ENCODE data around the gene KIAA1671. TPM values are rescaled to one million over a fixed set of nuclear protein-coding genes. Genes with fewer than 3 reads are reported as not detected.

The KIAA1671 gene
- total and polyA plus RNA-seq, 9 of the 15 experiments (the other 6 are each of a cell fraction or from before 2014, with no cell fraction given) = under 0.01 to 0.11 (median 0.02) TPM; not detected in 5

DNA sequence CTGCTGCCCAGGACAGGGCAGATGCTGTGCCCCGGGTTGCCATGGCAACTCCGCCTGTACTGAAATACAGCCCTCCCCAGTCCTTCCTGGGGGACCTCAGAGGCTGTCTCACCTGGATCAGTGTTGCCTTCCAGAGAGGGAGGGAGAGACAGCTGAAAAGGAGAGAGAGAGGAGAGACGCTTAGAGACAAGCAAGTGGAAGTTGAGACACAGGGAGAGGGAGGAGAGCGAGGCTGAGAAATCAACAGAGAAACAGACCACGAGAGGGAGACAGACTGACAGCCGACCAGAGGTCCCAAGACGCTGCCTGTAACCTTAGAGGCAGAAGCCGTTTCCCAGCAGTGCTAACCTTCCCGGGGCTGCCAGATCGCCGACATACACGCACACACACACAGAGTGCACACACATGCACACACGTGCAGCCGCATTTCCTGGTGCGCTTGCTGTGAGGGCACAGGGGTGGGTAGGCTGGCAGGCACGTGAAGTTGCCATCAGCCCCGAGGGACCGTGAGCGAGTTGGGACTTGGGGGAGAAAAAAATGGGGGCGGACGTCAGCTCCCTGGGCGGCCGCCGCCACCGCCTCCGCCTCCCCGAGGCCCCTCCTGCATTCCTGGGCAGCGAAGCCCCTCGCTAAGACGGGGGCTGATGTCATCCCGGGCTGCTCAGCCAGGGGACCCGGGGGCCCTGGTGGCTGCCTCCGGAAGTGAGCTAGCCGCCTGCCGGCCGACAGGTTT lies 158.5 kb downstream of the KIAA1671 start (continued):
- TF ChIP-seq, protein P1, sequence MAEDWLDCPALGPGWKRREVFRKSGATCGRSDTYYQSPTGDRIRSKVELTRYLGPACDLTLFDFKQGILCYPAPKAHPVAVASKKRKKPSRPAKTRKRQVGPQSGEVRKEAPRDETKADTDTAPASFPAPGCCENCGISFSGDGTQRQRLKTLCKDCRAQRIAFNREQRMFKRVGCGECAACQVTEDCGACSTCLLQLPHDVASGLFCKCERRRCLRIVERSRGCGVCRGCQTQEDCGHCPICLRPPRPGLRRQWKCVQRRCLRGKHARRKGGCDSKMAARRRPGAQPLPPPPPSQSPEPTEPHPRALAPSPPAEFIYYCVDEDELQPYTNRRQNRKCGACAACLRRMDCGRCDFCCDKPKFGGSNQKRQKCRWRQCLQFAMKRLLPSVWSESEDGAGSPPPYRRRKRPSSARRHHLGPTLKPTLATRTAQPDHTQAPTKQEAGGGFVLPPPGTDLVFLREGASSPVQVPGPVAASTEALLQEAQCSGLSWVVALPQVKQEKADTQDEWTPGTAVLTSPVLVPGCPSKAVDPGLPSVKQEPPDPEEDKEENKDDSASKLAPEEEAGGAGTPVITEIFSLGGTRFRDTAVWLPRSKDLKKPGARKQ (CRISPR knock-in tag; IDR thresholded peaks at IDR 0.05) = no peak
- TF ChIP-seq, protein P2, sequence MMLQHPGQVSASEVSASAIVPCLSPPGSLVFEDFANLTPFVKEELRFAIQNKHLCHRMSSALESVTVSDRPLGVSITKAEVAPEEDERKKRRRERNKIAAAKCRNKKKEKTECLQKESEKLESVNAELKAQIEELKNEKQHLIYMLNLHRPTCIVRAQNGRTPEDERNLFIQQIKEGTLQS (IDR thresholded peaks at IDR 0.05) = 0 out of 2 replicates have a peak, but pooled peaks have one; percentile 7
- TF ChIP-seq, protein P2 (CRISPR knock-in tag; conservative IDR thresholded peaks at IDR 0.05) = no peak
- TF ChIP-seq ZNF384 (IDR thresholded peaks at IDR 0.05; ENCODE audit: low read depth, low read length) = no peak
